HG03280 (cell line): Measurements from ENCODE around the gene SLC6A9.

ENCODE experiments used
- ATAC-seq: cut with Tn5 transposase; IDR thresholded peaks from one replicate; pipeline ENCODE4 v1.9.1; 2021; ENCODE audit warnings: mild to moderate bottlenecking, moderate library complexity; ENCODE audit not compliant: unreplicated experiment

Gene SLC6A9

GRCh38 chr1:43951021-43951985 is 80.0 kb downstream of the SLC6A9 start:
- no peak for ATAC-seq

GRCh38 chr1:43949678-43950077 is 81.6 kb downstream of the SLC6A9 start:
- no peak for ATAC-seq

GRCh38 chr1:43947874-43948437 is 83.3 kb downstream of the SLC6A9 start:
- ATAC-seq, result no peak

- ATAC-seq, result no peak
Measured at GRCh38 chr1:43947061-43947873, 84.0 kb downstream of the SLC6A9 start.
